IMR-90 (cell line): ENCODE results near the gene CNP.

Experiments used
- BHLHE40 ChIP-seq: fragments of 150-350 bp; IDR thresholded peaks from 2 replicates; pipeline ENCODE4 v1.6.1; 2016; ENCODE audit warnings: mild to moderate bottlenecking, low read depth, low read length
- CEBPB ChIP-seq: IDR thresholded peaks from 2 replicates; pipeline ENCODE4 v1.6.1; 2012; ENCODE audit warnings: low read depth, low read length, improper control_type of control experiment
- CHD1 ChIP-seq: IDR thresholded peaks from 2 replicates; pipeline ENCODE4 v1.6.1; 2012; ENCODE audit warnings: low read depth, low read length, improper control_type of control experiment
- CTCF ChIP-seq: conservative IDR thresholded peaks from 2 replicates; pipeline ENCODE4 v1.5.1; 2012; ENCODE audit warnings: mild to moderate bottlenecking, low read depth, low read length, improper control_type of control experiment
- MAZ ChIP-seq: IDR thresholded peaks from 2 replicates; pipeline ENCODE4 v1.6.1; 2012; ENCODE audit warnings: low read depth, mild to moderate bottlenecking, low read length, improper control_type of control experiment, moderate library complexity, borderline replicate concordance
- NFE2L2 ChIP-seq: fragments of 150-350 bp; IDR thresholded peaks from 2 replicates; pipeline ENCODE4 v1.6.1; 2016; ENCODE audit warnings: low read depth, mild to moderate bottlenecking, low read length
- POLR2A ChIP-seq: IDR thresholded peaks from 2 replicates; pipeline ENCODE4 v1.6.1; 2012; ENCODE audit warnings: mild to moderate bottlenecking, low read depth, low read length
- RAD21 ChIP-seq: IDR thresholded peaks from 2 replicates; pipeline ENCODE4 v1.6.1; 2012; ENCODE audit warnings: low read length, improper control_type of control experiment
- RCOR1 ChIP-seq: IDR thresholded peaks from 2 replicates; pipeline ENCODE4 v1.6.1; 2012; ENCODE audit warnings: mild to moderate bottlenecking, low read length, improper control_type of control experiment; ENCODE audit not compliant: insufficient replicate concordance
- RFX5 ChIP-seq: IDR thresholded peaks from 2 replicates; pipeline ENCODE4 v1.8.0; 2012; ENCODE audit warnings: low read depth, mild to moderate bottlenecking, low read length, moderate library complexity
- SMC3 ChIP-seq: fragments of 150-350 bp; IDR thresholded peaks from 2 replicates; pipeline ENCODE4 v1.6.1; 2016; ENCODE audit warnings: low read depth, mild to moderate bottlenecking, antibody characterized with exemption, low read length, moderate library complexity
- TF ChIP-seq, protein P1 (sequence below): fragments of 150-350 bp; IDR thresholded peaks from 2 replicates; pipeline ENCODE4 v1.6.1; 2017; ENCODE audit warnings: mild to moderate bottlenecking, antibody characterized with exemption, low read length, low read depth
- TF ChIP-seq, protein P2 (sequence below): fragments of 150-350 bp; IDR thresholded peaks from 2 replicates; pipeline ENCODE4 v1.6.1; 2016; ENCODE audit warnings: low read depth, mild to moderate bottlenecking, low read length, moderate library complexity, borderline replicate concordance

DNA sequence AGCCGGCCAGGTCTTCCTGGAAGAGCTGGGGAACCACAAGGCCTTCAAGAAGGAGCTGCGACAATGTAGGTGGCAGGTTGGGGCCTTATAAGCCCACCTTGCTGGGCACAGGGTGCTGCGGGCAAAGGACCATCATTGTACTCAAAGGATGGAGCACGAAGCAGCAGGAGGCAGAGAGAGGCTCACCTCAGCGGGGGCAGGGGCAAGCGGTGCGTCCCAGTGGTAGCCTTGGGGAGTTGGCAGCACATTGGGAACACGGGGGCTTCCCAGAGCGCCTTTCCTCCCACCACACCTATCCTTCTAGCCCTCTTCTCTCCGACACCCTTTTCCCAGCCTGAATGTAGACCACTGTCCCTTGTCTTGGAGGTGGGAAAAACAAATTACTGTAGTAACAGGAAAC, 2.1 kb downstream of the CNP start:
- TF ChIP-seq CTCF (no peak), NFE2L2 (no peak), SMC3 (no peak), POLR2A (no peak), RAD21 (no peak), MAZ (no peak), RFX5 (no peak), BHLHE40 (no peak), CEBPB (no peak), RCOR1 (no peak), CHD1 (no peak)
- TF ChIP-seq, protein P1, sequence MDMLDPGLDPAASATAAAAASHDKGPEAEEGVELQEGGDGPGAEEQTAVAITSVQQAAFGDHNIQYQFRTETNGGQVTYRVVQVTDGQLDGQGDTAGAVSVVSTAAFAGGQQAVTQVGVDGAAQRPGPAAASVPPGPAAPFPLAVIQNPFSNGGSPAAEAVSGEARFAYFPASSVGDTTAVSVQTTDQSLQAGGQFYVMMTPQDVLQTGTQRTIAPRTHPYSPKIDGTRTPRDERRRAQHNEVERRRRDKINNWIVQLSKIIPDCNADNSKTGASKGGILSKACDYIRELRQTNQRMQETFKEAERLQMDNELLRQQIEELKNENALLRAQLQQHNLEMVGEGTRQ, result no peak
- TF ChIP-seq, protein P2, sequence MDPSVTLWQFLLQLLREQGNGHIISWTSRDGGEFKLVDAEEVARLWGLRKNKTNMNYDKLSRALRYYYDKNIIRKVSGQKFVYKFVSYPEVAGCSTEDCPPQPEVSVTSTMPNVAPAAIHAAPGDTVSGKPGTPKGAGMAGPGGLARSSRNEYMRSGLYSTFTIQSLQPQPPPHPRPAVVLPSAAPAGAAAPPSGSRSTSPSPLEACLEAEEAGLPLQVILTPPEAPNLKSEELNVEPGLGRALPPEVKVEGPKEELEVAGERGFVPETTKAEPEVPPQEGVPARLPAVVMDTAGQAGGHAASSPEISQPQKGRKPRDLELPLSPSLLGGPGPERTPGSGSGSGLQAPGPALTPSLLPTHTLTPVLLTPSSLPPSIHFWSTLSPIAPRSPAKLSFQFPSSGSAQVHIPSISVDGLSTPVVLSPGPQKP, result no peak
